Spinal cord (tissue), 10 donors: ENCODE data around the gene KCNC3. TPM values are rescaled to one million over a fixed set of nuclear protein-coding genes. Genes with fewer than 3 reads are reported as not detected.
A peak's percentile ranks its signal among the peaks of the same experiment; 100 is the strongest.
"Not testable (repeated sequence)": the region's sequence is repeated elsewhere in the genome, so short reads cannot be mapped to it uniquely, and the experiment has no call there.

Source experiments
- DNase-seq, 6 donors: peaks; one replicate each; pipeline versions ENCODE4 v3.0.0 to v3.0.0-alpha.2; 2013 to 2015; ENCODE audit warnings: low spot score in 6 of 6, low read depth in 4 of 6
- H3K27ac ChIP-seq: one replicate; pipeline ENCODE4 v1.5.1; 2013; ENCODE audit warnings: low read depth, low read length, control low read depth
- H3K27me3 ChIP-seq: one replicate; pipeline ENCODE4 v1.6.1; 2013; ENCODE audit warnings: low read length; ENCODE audit not compliant: control insufficient read depth, insufficient read depth
- H3K36me3 ChIP-seq: one replicate; pipeline ENCODE4 v1.6.1; 2013; ENCODE audit warnings: low read length; ENCODE audit not compliant: control insufficient read depth, insufficient read depth
- H3K4me1 ChIP-seq: one replicate; pipeline ENCODE4 v1.6.1; 2013; ENCODE audit warnings: low read length; ENCODE audit not compliant: control insufficient read depth, insufficient read depth
- H3K4me3 ChIP-seq: one replicate; pipeline ENCODE4 v1.5.1; 2013; ENCODE audit warnings: low read depth, low read length, control low read depth
- H3K9me3 ChIP-seq: one replicate; pipeline ENCODE4 v1.6.1; 2013; ENCODE audit warnings: low read length; ENCODE audit not compliant: control insufficient read depth, insufficient read depth
- WGBS: methylation state at CpG from one replicate; pipeline ENCODE4 v1.1.5; 2013; ENCODE audit warnings: missing lambda C conversion rate; ENCODE audit not compliant: insufficient coverage; 5-methylcytosine and 5-hydroxymethylcytosine counted together
- polyA plus RNA-seq, 2 donors: library from polyadenylated mRNA; unstranded; fragments of 120-200 nt; gene quantifications; one replicate each; pipeline ENCODE4 v1.2.1, GENCODE V29; 2013; ENCODE audit not compliant: insufficient read length in 2 of 2
- total RNA-seq, 2 donors: library from RNA; depleted of rRNA in 1 of 2; stranded (reverse); fragments of 120-200 nt in 1 of 2; fragments of >200 nt in 1 of 2; gene quantifications; one replicate each; pipeline versions ENCODE4 v1.2.3 to v1.2.4, GENCODE V29; 2013 to 2014
- donor health status: healthy.

The KCNC3 gene
- total and polyA plus RNA-seq, 4 donors, result 4.5 to 48.3 (median 20.6) TPM

- DNase-seq, H3K27ac ChIP-seq, H3K4me3 ChIP-seq, H3K9me3 ChIP-seq, H3K36me3 ChIP-seq, H3K27me3 ChIP-seq: not testable (repeated sequence)
- 94% methylated on average over 7 of the region's 7 CpGs for WGBS
- H3K4me1 ChIP-seq, result peaks cover 19% of the 10 kb centered on the region
These were observed 24.3 kb upstream of the KCNC3 start for GRCh38 chr19:50353487-50353880.

DNA sequence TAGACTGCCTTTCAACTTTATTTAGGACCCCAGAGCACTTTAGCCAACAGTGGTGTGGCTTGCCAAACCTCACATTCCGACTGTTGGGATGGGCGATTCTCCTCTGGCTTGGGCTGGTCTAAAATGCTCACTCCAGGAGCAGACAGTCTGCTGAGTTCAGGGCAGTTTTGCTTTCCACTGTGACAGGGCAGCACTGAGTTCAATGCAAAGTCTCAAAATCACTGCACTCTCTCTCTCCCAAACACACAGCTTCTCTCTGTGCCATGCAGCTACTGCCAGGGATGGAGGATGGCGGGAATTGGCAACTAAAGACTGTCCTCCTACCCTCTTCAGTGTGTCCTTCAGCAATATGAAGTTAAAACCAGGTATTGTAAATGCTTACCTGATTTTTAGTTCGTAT lies 23.1 kb upstream of the KCNC3 start:
- DNase-seq, result peak in 1 of 6 donors; percentile 23
- peaks cover 7% of the 10 kb centered on the region for H3K4me1 ChIP-seq
- H3K27me3 ChIP-seq, result no peaks in the 10 kb centered on the region
- no peaks in the 10 kb centered on the region for H3K36me3 ChIP-seq
- H3K27ac ChIP-seq, result no peak overlapping the region
- H3K9me3 ChIP-seq, result no peaks in the 10 kb centered on the region
- no peak overlapping the region for H3K4me3 ChIP-seq
- WGBS, result 78% methylated on average over 2 of the region's 4 CpGs

DNA sequence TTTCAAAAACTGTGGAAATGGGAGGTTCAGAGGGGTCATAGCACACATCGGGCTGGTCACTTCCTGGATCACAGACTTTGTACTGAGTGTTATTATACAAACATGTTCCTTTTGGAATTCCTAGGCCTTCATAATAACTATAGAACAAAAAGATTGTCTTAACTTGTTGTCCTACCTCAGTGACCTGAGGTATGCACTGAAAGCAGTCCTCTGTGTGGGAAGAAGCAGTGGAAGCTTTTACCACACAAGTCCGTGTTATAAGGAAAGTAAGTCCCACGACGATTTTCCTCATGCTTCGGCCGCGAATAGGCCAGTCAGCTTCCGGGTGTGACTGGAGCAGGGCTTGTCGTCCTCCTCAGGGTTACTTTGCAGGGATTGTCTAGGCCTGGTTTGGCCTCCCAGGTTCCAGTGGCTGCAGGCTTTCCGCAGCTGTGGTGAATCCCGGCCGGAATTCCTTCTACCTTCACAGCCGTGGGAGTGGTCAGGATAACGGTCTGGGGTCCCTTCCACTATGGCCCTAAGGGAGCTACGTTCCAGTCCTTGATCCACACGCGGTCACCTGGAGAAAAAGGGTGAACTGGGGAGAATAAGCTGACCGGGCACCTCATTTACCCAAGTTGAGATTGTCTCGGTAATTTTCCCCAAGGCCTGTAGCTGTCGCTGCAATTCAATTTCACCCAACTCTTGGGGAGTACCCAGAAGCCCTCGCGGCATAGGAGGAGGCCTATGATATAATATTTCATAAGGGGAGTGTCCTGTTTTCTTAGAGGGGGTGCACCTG lies 20.3 kb upstream of the KCNC3 start:
- Histone ChIP-seq H3K36me3 (no peaks in the 10 kb centered on the region), H3K27ac (no peak overlapping the region), H3K9me3 (peaks cover 2% of the 10 kb centered on the region), H3K4me1 (no peaks in the 10 kb centered on the region), H3K27me3 (no peaks in the 10 kb centered on the region), H3K4me3 (no peak overlapping the region)
- 76% methylated on average over 16 of the region's 22 CpGs for WGBS
- no peak for DNase-seq

DNA sequence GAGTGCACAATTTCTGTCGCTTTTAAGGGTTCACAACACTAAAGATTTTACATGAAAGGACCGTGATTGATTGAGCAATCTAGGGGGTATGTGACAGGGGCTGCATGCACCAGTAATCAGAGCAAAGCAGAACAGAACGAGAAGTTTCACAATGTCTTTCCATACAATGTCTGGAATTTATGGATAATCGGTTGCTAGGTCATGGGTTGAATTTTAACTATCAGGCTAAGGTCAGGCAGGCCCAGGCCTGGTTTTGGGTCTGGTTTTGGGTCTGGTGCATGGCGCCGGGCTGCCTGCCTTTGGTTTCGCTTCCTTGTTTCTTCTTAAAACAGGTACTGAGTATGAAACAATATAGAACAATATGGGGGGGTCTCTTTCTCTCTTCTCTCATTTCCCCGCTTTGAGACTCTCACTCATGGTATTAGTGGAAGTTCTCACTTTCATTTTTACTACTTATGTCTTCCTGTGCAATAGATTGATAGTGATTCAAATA lies 18.0 kb upstream of the KCNC3 start:
- DNase-seq, H3K36me3 ChIP-seq, H3K9me3 ChIP-seq, H3K27ac ChIP-seq, H3K27me3 ChIP-seq, H3K4me3 ChIP-seq, H3K4me1 ChIP-seq: not testable (repeated sequence)
- 60% methylated on average over 2 of the region's 8 CpGs for WGBS

DNA sequence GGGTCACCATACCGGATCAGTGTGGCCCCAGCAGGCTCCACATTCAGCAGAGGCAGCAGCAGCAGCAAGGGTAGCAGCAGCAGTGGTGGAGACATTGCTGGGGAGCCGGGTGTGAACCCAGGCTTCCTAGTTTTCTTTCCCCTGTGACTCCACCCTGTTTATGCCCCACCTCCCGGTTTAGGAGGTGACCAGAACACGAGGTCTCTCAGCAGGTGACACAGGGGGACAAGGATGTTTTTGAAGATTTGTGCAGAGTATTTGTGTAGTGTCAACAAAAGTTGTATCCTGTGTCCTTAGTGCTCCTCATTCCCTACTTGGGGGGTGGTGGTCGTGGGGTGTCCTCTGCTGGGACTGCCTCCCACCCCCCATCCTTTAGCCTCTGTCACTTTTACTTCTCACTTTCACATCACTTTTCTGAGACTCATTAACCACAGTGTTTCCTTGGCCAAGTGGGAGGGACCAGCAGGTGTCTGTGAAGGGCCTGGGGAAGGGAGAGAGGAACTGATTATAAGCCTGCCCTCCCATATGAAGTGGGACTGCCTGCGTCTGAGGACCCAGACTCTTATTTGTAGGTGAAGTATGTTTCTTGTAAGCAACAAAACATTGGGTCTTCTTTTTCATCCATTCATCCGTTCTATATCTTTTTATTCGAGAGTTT lies 15.6 kb upstream of the KCNC3 start:
- WGBS, result 58% methylated on average over 2 of the region's 8 CpGs
- H3K27me3 ChIP-seq, result no peaks in the 10 kb centered on the region
- H3K4me3 ChIP-seq, result no peak overlapping the region
- H3K4me1 ChIP-seq, result no peaks in the 10 kb centered on the region
- H3K27ac ChIP-seq, result no peak overlapping the region
- DNase-seq, result no peak
- peaks cover 2% of the 10 kb centered on the region for H3K9me3 ChIP-seq
- H3K36me3 ChIP-seq, result no peaks in the 10 kb centered on the region

GRCh38 chr19:50341091-50341564 lies 12.0 kb upstream of the KCNC3 start:
- Histone ChIP-seq H3K4me1 (no peaks in the 10 kb centered on the region), H3K27me3 (no peaks in the 10 kb centered on the region), H3K4me3 (no peak overlapping the region), H3K9me3 (peaks cover 2% of the 10 kb centered on the region), H3K36me3 (no peaks in the 10 kb centered on the region), H3K27ac (no peak overlapping the region)
- 50% methylated on average over 2 of the region's 3 CpGs for WGBS
- no peak for DNase-seq

DNA sequence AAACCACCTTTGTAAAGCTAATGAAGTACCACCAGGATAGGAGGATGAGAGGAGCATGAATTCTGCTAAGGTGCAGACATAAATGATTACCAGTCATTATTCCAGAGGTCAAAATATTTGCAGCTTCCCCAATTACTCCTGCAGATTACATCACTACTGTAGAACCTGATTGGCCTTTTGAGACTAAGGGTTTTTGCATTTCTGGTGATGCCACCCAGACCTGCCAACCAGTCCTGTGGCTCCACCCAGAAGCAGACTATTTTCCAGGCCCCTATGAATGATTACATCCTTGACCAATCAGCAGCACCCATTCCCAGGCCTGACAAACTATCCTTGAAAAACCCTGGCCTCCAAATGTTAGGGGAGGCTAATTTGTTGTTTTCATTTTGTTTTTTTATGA lies 11.2 kb upstream of the KCNC3 start:
- DNase-seq, result no peak
- no peak overlapping the region for H3K27ac ChIP-seq
- no peaks in the 10 kb centered on the region for H3K4me1 ChIP-seq
- H3K9me3 ChIP-seq, result peaks cover 2% of the 10 kb centered on the region
- H3K27me3 ChIP-seq, result no peaks in the 10 kb centered on the region
- H3K4me3 ChIP-seq, result no peak overlapping the region
- no peaks in the 10 kb centered on the region for H3K36me3 ChIP-seq

DNA sequence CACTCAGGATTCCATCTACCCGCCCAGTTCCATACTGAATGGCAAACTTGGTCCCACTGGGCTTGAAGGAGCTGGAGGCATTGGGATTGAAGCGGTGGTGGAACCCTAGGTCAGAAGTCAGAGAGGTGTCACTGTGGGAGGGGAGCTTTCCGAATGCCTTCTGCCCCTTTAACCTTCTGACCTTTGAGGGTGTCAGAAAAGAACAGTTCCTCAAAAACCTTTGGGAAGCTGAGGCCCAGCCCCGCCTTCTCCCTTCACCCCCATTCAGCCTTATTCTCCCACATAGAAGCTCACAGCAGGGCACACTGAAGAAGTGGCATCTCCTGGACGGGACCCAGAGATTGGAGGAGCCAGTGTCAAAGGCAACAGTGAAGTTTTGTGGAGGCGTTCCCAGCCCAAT lies 7.9 kb upstream of the KCNC3 start:
- H3K27me3 ChIP-seq, H3K36me3 ChIP-seq, H3K27ac ChIP-seq, H3K9me3 ChIP-seq, H3K4me3 ChIP-seq, DNase-seq: not testable (repeated sequence)
- peaks cover 21% of the 10 kb centered on the region for H3K4me1 ChIP-seq
- no CpG with 5 or more reads among the region's 6 CpGs for WGBS

- WGBS, result 97% methylated on average over 8 of the region's 12 CpGs
- DNase-seq, result no peak
- H3K27me3 ChIP-seq, result peaks cover 5% of the 10 kb centered on the region
These were observed 5.7 kb upstream of the KCNC3 start for GRCh38 chr19:50334741-50335421.

More at GRCh38 chr19:50334741-50335421, 5.7 kb upstream of the KCNC3 start:
- Histone ChIP-seq H3K27ac (no peak overlapping the region), H3K4me3 (no peak overlapping the region), H3K36me3 (no peaks in the 10 kb centered on the region), H3K4me1 (peaks cover 39% of the 10 kb centered on the region), H3K9me3 (no peaks in the 10 kb centered on the region)
